ENCODE data around the gene MBOAT1.

DNA sequence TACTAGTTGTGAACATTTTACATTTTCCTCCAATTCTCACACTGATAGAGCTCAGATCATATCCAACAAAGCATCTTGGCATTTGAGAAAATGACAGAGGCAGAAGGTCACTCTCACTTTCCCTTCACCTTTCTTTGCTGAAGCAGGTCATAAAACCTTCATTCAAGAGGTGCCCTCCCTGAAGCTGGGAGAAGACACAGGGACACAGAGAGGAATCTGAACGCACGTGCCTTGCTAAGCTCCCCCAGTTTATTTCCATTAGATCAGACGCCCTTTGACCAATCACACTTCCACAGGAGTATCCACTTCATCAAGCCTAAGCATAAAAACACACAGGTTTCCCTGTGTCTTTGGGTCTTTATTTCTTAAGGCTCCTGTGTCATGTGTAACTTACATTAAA is 9.2 kb upstream of the MBOAT1 start:
- TF ChIP-seq, protein P1, sequence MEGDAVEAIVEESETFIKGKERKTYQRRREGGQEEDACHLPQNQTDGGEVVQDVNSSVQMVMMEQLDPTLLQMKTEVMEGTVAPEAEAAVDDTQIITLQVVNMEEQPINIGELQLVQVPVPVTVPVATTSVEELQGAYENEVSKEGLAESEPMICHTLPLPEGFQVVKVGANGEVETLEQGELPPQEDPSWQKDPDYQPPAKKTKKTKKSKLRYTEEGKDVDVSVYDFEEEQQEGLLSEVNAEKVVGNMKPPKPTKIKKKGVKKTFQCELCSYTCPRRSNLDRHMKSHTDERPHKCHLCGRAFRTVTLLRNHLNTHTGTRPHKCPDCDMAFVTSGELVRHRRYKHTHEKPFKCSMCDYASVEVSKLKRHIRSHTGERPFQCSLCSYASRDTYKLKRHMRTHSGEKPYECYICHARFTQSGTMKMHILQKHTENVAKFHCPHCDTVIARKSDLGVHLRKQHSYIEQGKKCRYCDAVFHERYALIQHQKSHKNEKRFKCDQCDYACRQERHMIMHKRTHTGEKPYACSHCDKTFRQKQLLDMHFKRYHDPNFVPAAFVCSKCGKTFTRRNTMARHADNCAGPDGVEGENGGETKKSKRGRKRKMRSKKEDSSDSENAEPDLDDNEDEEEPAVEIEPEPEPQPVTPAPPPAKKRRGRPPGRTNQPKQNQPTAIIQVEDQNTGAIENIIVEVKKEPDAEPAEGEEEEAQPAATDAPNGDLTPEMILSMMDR (IDR thresholded peaks at IDR 0.05; ENCODE audit: insufficient read depth, low read depth, low read length), result no peak
- no peak for TF ChIP-seq EZH2 (IDR thresholded peaks at IDR 0.05; ENCODE audit: insufficient read depth, low read length)

Data from astrocyte (in vitro differentiated cells and primary cell).